Measurements from ENCODE around the gene KPRP.

GRCh38 chr1:152718238-152718637 is 39.6 kb upstream of the KPRP start:
- TF ChIP-seq CTCF (tag by site-specific recombination; IDR thresholded peaks at IDR 0.05) (no peak), AEBP2 (tag by site-specific recombination; IDR thresholded peaks at IDR 0.05; ENCODE audit: borderline replicate concordance) (no peak), ZNF274 (IDR thresholded peaks at IDR 0.05; ENCODE audit: low read length) (no peak), ZNF274 (tag by site-specific recombination; IDR thresholded peaks at IDR 0.05; ENCODE audit: borderline replicate concordance) (no peak), FEZF1 (tag by site-specific recombination; IDR thresholded peaks at IDR 0.05) (no peak), ZNF510 (tag by site-specific recombination; IDR thresholded peaks at IDR 0.05; ENCODE audit: insufficient replicate concordance) (no peak), REPIN1 (tag by site-specific recombination; IDR thresholded peaks at IDR 0.05; ENCODE audit: low read depth) (no peak), PRDM1 (tag by site-specific recombination; IDR thresholded peaks at IDR 0.05) (no peak), YY2 (tag by site-specific recombination; IDR thresholded peaks at IDR 0.05) (no peak), REST (tag by site-specific recombination; IDR thresholded peaks at IDR 0.05) (no peak)
- TF ChIP-seq, protein P1, sequence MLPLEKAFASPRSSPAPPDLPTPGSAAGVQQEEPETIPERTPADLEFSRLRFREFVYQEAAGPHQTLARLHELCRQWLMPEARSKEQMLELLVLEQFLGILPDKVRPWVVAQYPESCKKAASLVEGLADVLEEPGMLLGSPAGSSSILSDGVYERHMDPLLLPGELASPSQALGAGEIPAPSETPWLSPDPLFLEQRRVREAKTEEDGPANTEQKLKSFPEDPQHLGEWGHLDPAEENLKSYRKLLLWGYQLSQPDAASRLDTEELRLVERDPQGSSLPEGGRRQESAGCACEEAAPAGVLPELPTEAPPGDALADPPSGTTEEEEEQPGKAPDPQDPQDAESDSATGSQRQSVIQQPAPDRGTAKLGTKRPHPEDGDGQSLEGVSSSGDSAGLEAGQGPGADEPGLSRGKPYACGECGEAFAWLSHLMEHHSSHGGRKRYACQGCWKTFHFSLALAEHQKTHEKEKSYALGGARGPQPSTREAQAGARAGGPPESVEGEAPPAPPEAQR (tag by site-specific recombination; IDR thresholded peaks at IDR 0.05), result no peak
- TF ChIP-seq, protein P2, sequence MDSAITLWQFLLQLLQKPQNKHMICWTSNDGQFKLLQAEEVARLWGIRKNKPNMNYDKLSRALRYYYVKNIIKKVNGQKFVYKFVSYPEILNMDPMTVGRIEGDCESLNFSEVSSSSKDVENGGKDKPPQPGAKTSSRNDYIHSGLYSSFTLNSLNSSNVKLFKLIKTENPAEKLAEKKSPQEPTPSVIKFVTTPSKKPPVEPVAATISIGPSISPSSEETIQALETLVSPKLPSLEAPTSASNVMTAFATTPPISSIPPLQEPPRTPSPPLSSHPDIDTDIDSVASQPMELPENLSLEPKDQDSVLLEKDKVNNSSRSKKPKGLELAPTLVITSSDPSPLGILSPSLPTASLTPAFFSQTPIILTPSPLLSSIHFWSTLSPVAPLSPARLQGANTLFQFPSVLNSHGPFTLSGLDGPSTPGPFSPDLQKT (IDR thresholded peaks at IDR 0.05; ENCODE audit: borderline replicate concordance, low read depth, low read length), result no peak
- TF ChIP-seq, protein P3, sequence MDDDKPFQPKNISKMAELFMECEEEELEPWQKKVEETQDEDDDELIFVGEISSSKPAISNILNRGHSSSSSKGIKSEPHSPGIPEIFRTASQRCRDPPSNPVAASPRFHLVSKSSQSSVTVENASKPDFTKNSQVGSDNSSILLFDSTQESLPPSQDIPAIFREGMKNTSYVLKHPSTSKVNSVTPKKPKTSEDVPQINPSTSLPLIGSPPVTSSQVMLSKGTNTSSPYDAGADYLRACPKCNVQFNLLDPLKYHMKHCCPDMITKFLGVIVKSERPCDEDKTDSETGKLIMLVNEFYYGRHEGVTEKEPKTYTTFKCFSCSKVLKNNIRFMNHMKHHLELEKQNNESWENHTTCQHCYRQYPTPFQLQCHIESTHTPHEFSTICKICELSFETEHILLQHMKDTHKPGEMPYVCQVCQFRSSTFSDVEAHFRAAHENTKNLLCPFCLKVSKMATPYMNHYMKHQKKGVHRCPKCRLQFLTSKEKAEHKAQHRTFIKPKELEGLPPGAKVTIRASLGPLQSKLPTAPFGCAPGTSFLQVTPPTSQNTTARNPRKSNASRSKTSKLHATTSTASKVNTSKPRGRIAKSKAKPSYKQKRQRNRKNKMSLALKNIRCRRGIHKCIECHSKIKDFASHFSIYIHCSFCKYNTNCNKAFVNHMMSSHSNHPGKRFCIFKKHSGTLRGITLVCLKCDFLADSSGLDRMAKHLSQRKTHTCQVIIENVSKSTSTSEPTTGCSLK (tag by site-specific recombination; IDR thresholded peaks at IDR 0.05), result no peak
